Keratinocyte (primary cell): ENCODE results near the gene FUCA1. TPM values are rescaled to one million over a fixed set of nuclear protein-coding genes. Genes with fewer than 3 reads are reported as not detected.

Source experiments
- DNase-seq: peaks from one replicate; pipeline ENCODE4 v3.0.0-alpha.2; 2011; ENCODE audit warnings: low read depth, missing footprints, low spot score
- FAIRE-seq: peaks from 2 replicates; lab custom pipeline; 2011; peaks lifted over from hg19 to GRCh38; lab: Jason Lieb, UNC
- H2AFZ ChIP-seq: 2 replicates; pipeline ENCODE4 v1.6.0; 2012; ENCODE audit warnings: low read length, control low read depth, inconsistent platforms; ENCODE audit not compliant: control insufficient read depth
- H3K27ac ChIP-seq: 2 replicates; pipeline ENCODE4 v1.5.1; 2011; ENCODE audit warnings: low read length; ENCODE audit not compliant: control insufficient read depth, insufficient read depth
- H3K27me3 ChIP-seq: 3 replicates; pipeline ENCODE4 v1.6.0; 2011; ENCODE audit warnings: low read length; ENCODE audit not compliant: control insufficient read depth, insufficient read depth; ENCODE audit errors: extremely low read depth
- H3K36me3 ChIP-seq, 2 experiments: 2 replicates in 1 of 2; 3 replicates in 1 of 2; pipeline ENCODE4 v1.5.1; 2011; ENCODE audit warnings: low read length in 2 of 2, mild to moderate bottlenecking in 1 of 2; ENCODE audit not compliant: control insufficient read depth in 2 of 2, insufficient read depth in 2 of 2; ENCODE audit errors: extremely low read depth in 1 of 2
- H3K4me1 ChIP-seq: 3 replicates; pipeline ENCODE4 v1.5.1; 2011; ENCODE audit warnings: low read length; ENCODE audit not compliant: control insufficient read depth, insufficient read depth; ENCODE audit errors: extremely low read depth
- H3K4me2 ChIP-seq: 3 replicates; pipeline ENCODE4 v1.6.0; 2011; ENCODE audit warnings: low read depth, low read length; ENCODE audit not compliant: control insufficient read depth, insufficient read depth; ENCODE audit errors: extremely low read depth
- H3K4me3 ChIP-seq, 3 experiments: fragments of 200-600 bp in 1 of 3; sonication (generic) in 1 of 3; 2 replicates in 2 of 3; 3 replicates in 1 of 3; pipeline ENCODE4 v1.5.1; 2011 to 2016; ENCODE audit warnings: low read length in 3 of 3, mild to moderate bottlenecking in 3 of 3, control low read depth in 2 of 3, inconsistent platforms in 1 of 3, low read depth in 1 of 3, mixed read lengths in 1 of 3, mixed run types in 1 of 3, moderate library complexity in 1 of 3; ENCODE audit not compliant: control insufficient read depth in 2 of 3, insufficient read depth in 2 of 3; ENCODE audit errors: extremely low read depth in 1 of 3
- H3K79me2 ChIP-seq: 2 replicates; pipeline ENCODE4 v1.6.0; 2012; ENCODE audit warnings: low read length; ENCODE audit not compliant: control insufficient read depth, insufficient read depth
- H3K9ac ChIP-seq: 3 replicates; pipeline ENCODE4 v1.6.0; 2011; ENCODE audit warnings: low read length; ENCODE audit not compliant: control insufficient read depth, insufficient read depth; ENCODE audit errors: extremely low read depth
- H3K9me1 ChIP-seq: 3 replicates; pipeline ENCODE4 v1.6.0; 2011; ENCODE audit warnings: low read length; ENCODE audit not compliant: control insufficient read depth, insufficient read depth; ENCODE audit errors: extremely low read depth
- H3K9me3 ChIP-seq: 2 replicates; pipeline ENCODE4 v1.5.1; 2012; ENCODE audit warnings: low read depth, low read length; ENCODE audit not compliant: control insufficient read depth
- H4K20me1 ChIP-seq: 3 replicates; pipeline ENCODE4 v1.6.0; 2011; ENCODE audit warnings: low read length; ENCODE audit not compliant: control insufficient read depth, insufficient read depth; ENCODE audit errors: extremely low read depth
- CTCF ChIP-seq, 3 experiments: IDR thresholded peaks in 1 of 3; conservative IDR thresholded peaks in 1 of 3; optimal IDR thresholded peaks in 1 of 3; 2 replicates in 2 of 3; 3 replicates in 1 of 3; pipeline versions ENCODE3 to v1.5.1; 2011; ENCODE audit warnings: low read length in 3 of 3, mild to moderate bottlenecking in 3 of 3, moderate library complexity in 2 of 3, control low read depth in 1 of 3, inconsistent platforms in 1 of 3; ENCODE audit not compliant: insufficient read depth in 2 of 3; ENCODE audit errors: extremely low read depth in 1 of 3
- EZH2 ChIP-seq: IDR thresholded peaks from one replicate; pipeline ENCODE4 v1.6.1; 2012; ENCODE audit warnings: inconsistent platforms, mild to moderate bottlenecking, low read length, moderate library complexity
- dilution Hi-C: fragments of 300-500 bp; cut with MboI; formaldehyde crosslinking; loops from one replicate; pipeline ENCODE4 v1.7.0; 2020; ENCODE audit warnings: low sequenced_read_pairs; ENCODE audit not compliant: extremely low pct_ligation_motif_present
- polyA plus RNA-seq, 5 experiments: library from polyadenylated mRNA; depleted of rRNA in 3 of 5; stranded (reverse) in 3 of 5; stranded (forward) in 1 of 5; unstranded in 1 of 5; fragments of >200 nt; gene quantifications; 1 replicate in 1 of 5; 2 replicates in 3 of 5; 3 replicates in 1 of 5; pipeline versions ENCODE4 v1.2.1 to v1.2.3, GENCODE V29; 2011 to 2012; ENCODE audit warnings: missing spikeins in 2 of 5, low read depth in 1 of 5, low replicate concordance in 1 of 5

Gene FUCA1
- polyA plus RNA-seq, 1 donor (not counting 4 experiments of a cell fraction or from before 2014, with no cell fraction given): 11.9 TPM

- peak; percentile 63 for FAIRE-seq
- DNase-seq: peak; percentile 76
- dilution Hi-C loops: no loop called here
Measured at GRCh38 chr1:23800400-23801337, 67.4 kb downstream of the FUCA1 start, which contains the start of gene GALE. Gene GALE (minus strand): TSS chr1:23800754. CDS start chr1:23799007, 1,747 bp downstream.

GRCh38 chr1:23799570-23800399 lies 68.3 kb downstream of the FUCA1 start:
- H3K4me3 ChIP-seq: peak overlapping the region; percentile 63 to 93 (median 82)
- peak overlapping the region; percentile 83 for H3K9ac ChIP-seq
- peak overlapping the region; percentile 99 for H3K4me2 ChIP-seq
- no peaks in the 10 kb centered on the region for H4K20me1 ChIP-seq
- H3K27ac ChIP-seq: peak overlapping the region; percentile 83
- dilution Hi-C loops: no loop called here
- no peak for TF ChIP-seq EZH2
- no peak for TF ChIP-seq CTCF (optimal IDR thresholded peaks at IDR 0.05 in 1 of 3, IDR thresholded peaks at IDR 0.05 in 1 of 3, conservative IDR thresholded peaks at IDR 0.05 in 1 of 3; ENCODE audit: extremely low read depth in 1 of 3, insufficient read depth in 2 of 3, low read length in 3 of 3)
- H3K79me2 ChIP-seq: peaks cover 1% of the 10 kb centered on the region
- H3K9me3 ChIP-seq: no peaks in the 10 kb centered on the region
- peaks cover 14% of the 10 kb centered on the region for H3K4me1 ChIP-seq
- H3K36me3 ChIP-seq: peaks cover 27% of the 10 kb centered on the region in 2 experiments
- FAIRE-seq (no peak), DNase-seq (peak; percentile 62)
- no peaks in the 10 kb centered on the region for H3K27me3 ChIP-seq
- H3K9me1 ChIP-seq: no peaks in the 10 kb centered on the region
- no peak overlapping the region for H2AFZ ChIP-seq

More at GRCh38 chr1:23800400-23801337, 67.4 kb downstream of the FUCA1 start, which contains the start of gene GALE:
- no peak for TF ChIP-seq EZH2
- no peak for TF ChIP-seq CTCF (optimal IDR thresholded peaks at IDR 0.05 in 1 of 3, IDR thresholded peaks at IDR 0.05 in 1 of 3, conservative IDR thresholded peaks at IDR 0.05 in 1 of 3; ENCODE audit: extremely low read depth in 1 of 3, insufficient read depth in 2 of 3, low read length in 3 of 3)
- H3K9me3 ChIP-seq: no peaks in the 10 kb centered on the region
- peaks cover 24 to 25% of the 10 kb centered on the region in 2 experiments for H3K36me3 ChIP-seq
- no peaks in the 10 kb centered on the region for H4K20me1 ChIP-seq
- peak within 1 kb of the TSS; percentile 83 for H3K27ac ChIP-seq
- peaks cover 1% of the 10 kb centered on the region for H3K79me2 ChIP-seq
- peak within 1 kb of the TSS; percentile 83 for H3K9ac ChIP-seq
- peak within 1 kb of the TSS; percentile 63 to 93 (median 82) for H3K4me3 ChIP-seq
- H3K4me1 ChIP-seq: peaks cover 14% of the 10 kb centered on the region
- H3K9me1 ChIP-seq: no peaks in the 10 kb centered on the region
- no peaks in the 10 kb centered on the region for H3K27me3 ChIP-seq
- H3K4me2 ChIP-seq: peak within 1 kb of the TSS; percentile 99
- peak within 1 kb of the TSS; percentile 53 for H2AFZ ChIP-seq
